Measurements from ENCODE around the gene SLC23A3. TPM values are rescaled to one million over a fixed set of nuclear protein-coding genes. Genes with fewer than 3 reads are reported as not detected.

SLC23A3 gene
- total RNA-seq, 1 experiment from 2014 or later: 0.59 TPM

DNA sequence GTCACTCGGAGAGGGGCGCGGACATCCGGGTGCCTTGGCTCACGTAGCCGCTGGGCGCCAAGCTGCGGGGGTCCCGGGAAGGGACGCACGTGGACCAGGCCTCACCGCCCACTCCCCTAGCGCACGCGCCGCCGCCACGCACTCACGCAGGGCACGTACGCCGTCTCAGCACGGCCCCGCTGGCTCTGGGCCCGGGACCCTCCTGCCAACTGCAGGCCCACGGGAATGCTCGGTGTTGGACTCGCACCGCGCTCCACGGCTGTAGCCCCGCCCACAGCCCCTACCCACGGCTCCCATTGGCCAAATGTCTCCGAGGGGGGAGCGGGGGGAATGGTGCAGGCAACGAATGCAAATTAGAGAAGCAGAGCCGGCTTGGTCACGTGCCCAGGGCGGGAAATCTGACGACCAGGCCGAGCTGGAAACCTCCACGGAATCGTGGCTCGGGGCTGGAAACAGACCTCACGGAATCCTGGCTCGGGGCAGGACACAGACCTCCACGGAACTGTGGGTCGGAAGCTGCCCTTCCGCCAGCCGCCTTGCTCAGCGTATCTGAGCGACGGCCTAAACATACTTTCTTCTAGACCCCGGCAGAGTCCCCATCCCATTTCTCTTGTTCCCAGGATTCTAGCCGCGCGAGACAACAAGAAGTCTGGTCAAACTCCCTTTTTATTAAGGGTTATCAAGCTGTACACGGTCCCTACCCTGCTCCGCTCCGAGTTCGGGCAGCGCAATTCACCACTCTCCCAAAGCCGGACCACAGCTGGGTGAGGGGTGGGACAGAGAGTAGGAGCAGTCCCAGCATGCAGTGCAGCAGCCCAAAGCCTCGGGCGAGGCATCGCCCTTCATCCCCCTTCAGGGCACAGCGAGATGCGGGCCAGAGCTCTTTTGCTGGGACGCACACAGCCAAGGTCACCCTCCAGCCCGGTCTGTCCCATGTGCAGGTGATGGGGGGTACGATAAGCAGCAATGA is 49.2 kb upstream of the SLC23A3 start, which contains the start of gene ABCB6 (continued):
- TF ChIP-seq, protein P1, sequence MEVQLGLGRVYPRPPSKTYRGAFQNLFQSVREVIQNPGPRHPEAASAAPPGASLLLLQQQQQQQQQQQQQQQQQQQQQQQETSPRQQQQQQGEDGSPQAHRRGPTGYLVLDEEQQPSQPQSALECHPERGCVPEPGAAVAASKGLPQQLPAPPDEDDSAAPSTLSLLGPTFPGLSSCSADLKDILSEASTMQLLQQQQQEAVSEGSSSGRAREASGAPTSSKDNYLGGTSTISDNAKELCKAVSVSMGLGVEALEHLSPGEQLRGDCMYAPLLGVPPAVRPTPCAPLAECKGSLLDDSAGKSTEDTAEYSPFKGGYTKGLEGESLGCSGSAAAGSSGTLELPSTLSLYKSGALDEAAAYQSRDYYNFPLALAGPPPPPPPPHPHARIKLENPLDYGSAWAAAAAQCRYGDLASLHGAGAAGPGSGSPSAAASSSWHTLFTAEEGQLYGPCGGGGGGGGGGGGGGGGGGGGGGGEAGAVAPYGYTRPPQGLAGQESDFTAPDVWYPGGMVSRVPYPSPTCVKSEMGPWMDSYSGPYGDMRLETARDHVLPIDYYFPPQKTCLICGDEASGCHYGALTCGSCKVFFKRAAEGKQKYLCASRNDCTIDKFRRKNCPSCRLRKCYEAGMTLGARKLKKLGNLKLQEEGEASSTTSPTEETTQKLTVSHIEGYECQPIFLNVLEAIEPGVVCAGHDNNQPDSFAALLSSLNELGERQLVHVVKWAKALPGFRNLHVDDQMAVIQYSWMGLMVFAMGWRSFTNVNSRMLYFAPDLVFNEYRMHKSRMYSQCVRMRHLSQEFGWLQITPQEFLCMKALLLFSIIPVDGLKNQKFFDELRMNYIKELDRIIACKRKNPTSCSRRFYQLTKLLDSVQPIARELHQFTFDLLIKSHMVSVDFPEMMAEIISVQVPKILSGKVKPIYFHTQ (CRISPR knock-in tag; IDR thresholded peaks at IDR 0.05): no peak
- TF ChIP-seq, protein P2, sequence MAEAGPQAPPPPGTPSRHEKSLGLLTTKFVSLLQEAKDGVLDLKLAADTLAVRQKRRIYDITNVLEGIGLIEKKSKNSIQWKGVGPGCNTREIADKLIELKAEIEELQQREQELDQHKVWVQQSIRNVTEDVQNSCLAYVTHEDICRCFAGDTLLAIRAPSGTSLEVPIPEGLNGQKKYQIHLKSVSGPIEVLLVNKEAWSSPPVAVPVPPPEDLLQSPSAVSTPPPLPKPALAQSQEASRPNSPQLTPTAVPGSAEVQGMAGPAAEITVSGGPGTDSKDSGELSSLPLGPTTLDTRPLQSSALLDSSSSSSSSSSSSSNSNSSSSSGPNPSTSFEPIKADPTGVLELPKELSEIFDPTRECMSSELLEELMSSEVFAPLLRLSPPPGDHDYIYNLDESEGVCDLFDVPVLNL (CRISPR knock-in tag; IDR thresholded peaks at IDR 0.05; ENCODE audit: borderline replicate concordance, low read depth): peak; percentile 72; the same call in 1 of the 2 replicates
- TF ChIP-seq, protein P3, sequence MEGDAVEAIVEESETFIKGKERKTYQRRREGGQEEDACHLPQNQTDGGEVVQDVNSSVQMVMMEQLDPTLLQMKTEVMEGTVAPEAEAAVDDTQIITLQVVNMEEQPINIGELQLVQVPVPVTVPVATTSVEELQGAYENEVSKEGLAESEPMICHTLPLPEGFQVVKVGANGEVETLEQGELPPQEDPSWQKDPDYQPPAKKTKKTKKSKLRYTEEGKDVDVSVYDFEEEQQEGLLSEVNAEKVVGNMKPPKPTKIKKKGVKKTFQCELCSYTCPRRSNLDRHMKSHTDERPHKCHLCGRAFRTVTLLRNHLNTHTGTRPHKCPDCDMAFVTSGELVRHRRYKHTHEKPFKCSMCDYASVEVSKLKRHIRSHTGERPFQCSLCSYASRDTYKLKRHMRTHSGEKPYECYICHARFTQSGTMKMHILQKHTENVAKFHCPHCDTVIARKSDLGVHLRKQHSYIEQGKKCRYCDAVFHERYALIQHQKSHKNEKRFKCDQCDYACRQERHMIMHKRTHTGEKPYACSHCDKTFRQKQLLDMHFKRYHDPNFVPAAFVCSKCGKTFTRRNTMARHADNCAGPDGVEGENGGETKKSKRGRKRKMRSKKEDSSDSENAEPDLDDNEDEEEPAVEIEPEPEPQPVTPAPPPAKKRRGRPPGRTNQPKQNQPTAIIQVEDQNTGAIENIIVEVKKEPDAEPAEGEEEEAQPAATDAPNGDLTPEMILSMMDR (IDR thresholded peaks at IDR 0.05): no peak
- TF ChIP-seq, protein P4, sequence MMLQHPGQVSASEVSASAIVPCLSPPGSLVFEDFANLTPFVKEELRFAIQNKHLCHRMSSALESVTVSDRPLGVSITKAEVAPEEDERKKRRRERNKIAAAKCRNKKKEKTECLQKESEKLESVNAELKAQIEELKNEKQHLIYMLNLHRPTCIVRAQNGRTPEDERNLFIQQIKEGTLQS (CRISPR knock-in tag; conservative IDR thresholded peaks at IDR 0.05): no peak
- TF ChIP-seq ATF1 (CRISPR knock-in tag; IDR thresholded peaks at IDR 0.05): no peak
- TF ChIP-seq ZNF121 (CRISPR knock-in tag; IDR thresholded peaks at IDR 0.05): no peak
- TF ChIP-seq ZNF219 (CRISPR knock-in tag; IDR thresholded peaks at IDR 0.05; ENCODE audit: borderline replicate concordance): 0 out of 2 replicates have a peak, but pooled peaks have one; percentile 84
- no peak for TF ChIP-seq NR1H2 (CRISPR knock-in tag; IDR thresholded peaks at IDR 0.05)
- no peak for TF ChIP-seq TCF7 (CRISPR knock-in tag; IDR thresholded peaks at IDR 0.05; ENCODE audit: low read depth)
- TF ChIP-seq, protein P5, sequence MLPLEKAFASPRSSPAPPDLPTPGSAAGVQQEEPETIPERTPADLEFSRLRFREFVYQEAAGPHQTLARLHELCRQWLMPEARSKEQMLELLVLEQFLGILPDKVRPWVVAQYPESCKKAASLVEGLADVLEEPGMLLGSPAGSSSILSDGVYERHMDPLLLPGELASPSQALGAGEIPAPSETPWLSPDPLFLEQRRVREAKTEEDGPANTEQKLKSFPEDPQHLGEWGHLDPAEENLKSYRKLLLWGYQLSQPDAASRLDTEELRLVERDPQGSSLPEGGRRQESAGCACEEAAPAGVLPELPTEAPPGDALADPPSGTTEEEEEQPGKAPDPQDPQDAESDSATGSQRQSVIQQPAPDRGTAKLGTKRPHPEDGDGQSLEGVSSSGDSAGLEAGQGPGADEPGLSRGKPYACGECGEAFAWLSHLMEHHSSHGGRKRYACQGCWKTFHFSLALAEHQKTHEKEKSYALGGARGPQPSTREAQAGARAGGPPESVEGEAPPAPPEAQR (CRISPR knock-in tag; IDR thresholded peaks at IDR 0.05): no peak
- TF ChIP-seq ETV6 (CRISPR knock-in tag; IDR thresholded peaks at IDR 0.05): peak; percentile 59
- TF ChIP-seq, protein P6, sequence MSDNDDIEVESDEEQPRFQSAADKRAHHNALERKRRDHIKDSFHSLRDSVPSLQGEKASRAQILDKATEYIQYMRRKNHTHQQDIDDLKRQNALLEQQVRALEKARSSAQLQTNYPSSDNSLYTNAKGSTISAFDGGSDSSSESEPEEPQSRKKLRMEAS (CRISPR knock-in tag; IDR thresholded peaks at IDR 0.05): peak; percentile 99
- TF ChIP-seq, protein P7, sequence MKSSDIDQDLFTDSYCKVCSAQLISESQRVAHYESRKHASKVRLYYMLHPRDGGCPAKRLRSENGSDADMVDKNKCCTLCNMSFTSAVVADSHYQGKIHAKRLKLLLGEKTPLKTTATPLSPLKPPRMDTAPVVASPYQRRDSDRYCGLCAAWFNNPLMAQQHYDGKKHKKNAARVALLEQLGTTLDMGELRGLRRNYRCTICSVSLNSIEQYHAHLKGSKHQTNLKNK (CRISPR knock-in tag; IDR thresholded peaks at IDR 0.05): no peak
- TF ChIP-seq CREB1 (CRISPR knock-in tag; IDR thresholded peaks at IDR 0.05): no peak
- TF ChIP-seq, protein P8, sequence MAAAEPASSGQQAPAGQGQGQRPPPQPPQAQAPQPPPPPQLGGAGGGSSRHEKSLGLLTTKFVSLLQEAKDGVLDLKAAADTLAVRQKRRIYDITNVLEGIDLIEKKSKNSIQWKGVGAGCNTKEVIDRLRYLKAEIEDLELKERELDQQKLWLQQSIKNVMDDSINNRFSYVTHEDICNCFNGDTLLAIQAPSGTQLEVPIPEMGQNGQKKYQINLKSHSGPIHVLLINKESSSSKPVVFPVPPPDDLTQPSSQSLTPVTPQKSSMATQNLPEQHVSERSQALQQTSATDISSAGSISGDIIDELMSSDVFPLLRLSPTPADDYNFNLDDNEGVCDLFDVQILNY (CRISPR knock-in tag; IDR thresholded peaks at IDR 0.05): peak; percentile 91
- peak; percentile 50 for TF ChIP-seq TP53 (CRISPR knock-in tag; IDR thresholded peaks at IDR 0.05)
- no peak for TF ChIP-seq OVOL2 (CRISPR knock-in tag; IDR thresholded peaks at IDR 0.05; ENCODE audit: borderline replicate concordance)
- TF ChIP-seq, protein P9, sequence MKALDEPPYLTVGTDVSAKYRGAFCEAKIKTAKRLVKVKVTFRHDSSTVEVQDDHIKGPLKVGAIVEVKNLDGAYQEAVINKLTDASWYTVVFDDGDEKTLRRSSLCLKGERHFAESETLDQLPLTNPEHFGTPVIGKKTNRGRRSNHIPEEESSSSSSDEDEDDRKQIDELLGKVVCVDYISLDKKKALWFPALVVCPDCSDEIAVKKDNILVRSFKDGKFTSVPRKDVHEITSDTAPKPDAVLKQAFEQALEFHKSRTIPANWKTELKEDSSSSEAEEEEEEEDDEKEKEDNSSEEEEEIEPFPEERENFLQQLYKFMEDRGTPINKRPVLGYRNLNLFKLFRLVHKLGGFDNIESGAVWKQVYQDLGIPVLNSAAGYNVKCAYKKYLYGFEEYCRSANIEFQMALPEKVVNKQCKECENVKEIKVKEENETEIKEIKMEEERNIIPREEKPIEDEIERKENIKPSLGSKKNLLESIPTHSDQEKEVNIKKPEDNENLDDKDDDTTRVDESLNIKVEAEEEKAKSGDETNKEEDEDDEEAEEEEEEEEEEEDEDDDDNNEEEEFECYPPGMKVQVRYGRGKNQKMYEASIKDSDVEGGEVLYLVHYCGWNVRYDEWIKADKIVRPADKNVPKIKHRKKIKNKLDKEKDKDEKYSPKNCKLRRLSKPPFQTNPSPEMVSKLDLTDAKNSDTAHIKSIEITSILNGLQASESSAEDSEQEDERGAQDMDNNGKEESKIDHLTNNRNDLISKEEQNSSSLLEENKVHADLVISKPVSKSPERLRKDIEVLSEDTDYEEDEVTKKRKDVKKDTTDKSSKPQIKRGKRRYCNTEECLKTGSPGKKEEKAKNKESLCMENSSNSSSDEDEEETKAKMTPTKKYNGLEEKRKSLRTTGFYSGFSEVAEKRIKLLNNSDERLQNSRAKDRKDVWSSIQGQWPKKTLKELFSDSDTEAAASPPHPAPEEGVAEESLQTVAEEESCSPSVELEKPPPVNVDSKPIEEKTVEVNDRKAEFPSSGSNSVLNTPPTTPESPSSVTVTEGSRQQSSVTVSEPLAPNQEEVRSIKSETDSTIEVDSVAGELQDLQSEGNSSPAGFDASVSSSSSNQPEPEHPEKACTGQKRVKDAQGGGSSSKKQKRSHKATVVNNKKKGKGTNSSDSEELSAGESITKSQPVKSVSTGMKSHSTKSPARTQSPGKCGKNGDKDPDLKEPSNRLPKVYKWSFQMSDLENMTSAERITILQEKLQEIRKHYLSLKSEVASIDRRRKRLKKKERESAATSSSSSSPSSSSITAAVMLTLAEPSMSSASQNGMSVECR (CRISPR knock-in tag; IDR thresholded peaks at IDR 0.05; ENCODE audit: borderline replicate concordance): peak; percentile 54; the same call in 1 of the 2 replicates
- TF ChIP-seq ZNF138 (CRISPR knock-in tag; conservative IDR thresholded peaks at IDR 0.05): 0 out of 2 replicates have a peak, but pooled peaks have one; percentile 41
- peak; percentile 83 for TF ChIP-seq FOXK1 (CRISPR knock-in tag; IDR thresholded peaks at IDR 0.05)
- TF ChIP-seq ELF4 (CRISPR knock-in tag; IDR thresholded peaks at IDR 0.05; ENCODE audit: low read depth): no peak
